ENCODE measurements around the gene IQGAP1.
"Not testable (repeated sequence)": the region's sequence is repeated elsewhere in the genome, so short reads cannot be mapped to it uniquely, and the experiment has no call there.

Gene IQGAP1

GRCh38 chr15:90413411-90414379 is 25.7 kb downstream of the IQGAP1 start:
- no peak for TF ChIP-seq CTCF (IDR thresholded peaks at IDR 0.05; ENCODE audit: low read length, missing control alignments)
- peak; percentile 72 for DNase-seq (ENCODE audit: low read depth)
- H3K4me3 ChIP-seq (replicated peaks; ENCODE audit: low read depth, low read length), result peak overlapping the region; percentile 27

DNA sequence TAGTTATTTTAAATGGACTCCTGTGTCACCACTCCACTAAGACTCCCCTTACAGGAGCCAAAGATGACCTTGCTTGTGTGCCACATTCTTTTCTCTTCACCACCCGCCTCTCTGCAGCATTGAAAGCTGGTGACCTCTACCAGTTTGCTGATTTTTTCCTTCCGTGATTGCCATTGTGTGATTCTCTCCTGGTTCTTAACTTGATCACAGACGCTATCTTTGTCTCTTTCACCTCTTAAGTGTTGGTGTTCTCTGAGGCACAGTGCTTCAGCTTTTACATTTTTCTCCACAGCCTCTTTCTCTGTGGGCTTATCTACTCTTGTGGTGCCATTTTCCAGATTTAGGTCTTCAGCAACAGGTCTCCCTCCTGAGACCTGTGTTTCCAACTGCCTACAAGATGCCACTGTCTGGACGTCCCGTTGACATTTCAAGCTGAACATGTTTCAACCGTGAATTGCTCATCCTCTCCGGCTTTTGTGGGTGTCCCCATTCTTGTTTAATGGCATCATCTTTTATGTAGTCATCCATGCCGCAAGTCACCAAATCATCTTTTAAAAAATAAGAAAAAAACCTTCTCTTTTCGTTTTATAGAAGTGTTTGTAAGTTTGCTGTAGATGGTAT is 26.5 kb downstream of the IQGAP1 start:
- no peak for TF ChIP-seq CTCF (IDR thresholded peaks at IDR 0.05; ENCODE audit: low read length, missing control alignments)
- peak overlapping the region; percentile 18 for H3K4me3 ChIP-seq (replicated peaks; ENCODE audit: low read depth, low read length)
- DNase-seq (ENCODE audit: low read depth), result peak; percentile 66

DNA sequence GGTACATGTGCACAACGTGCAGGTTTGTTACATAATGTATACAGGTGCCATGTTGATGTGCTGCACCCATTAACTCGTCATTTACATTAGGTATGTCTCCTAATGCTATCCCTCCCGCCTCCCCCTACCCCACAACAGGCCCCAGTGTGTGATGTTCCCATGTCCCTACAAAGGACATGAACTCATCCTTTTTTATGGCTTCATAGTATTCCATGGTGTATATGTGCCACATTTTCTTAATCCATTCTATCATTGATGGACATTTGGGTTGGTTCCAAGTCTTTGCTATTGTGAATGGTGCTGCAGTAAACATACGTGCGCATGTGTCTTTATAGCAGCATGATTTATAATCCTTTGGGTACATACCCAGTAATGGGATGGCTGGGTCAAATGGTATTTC is 28.0 kb downstream of the IQGAP1 start:
- not testable (repeated sequence) for H3K4me3 ChIP-seq (replicated peaks; ENCODE audit: low read depth, low read length); DNase-seq (ENCODE audit: low read depth)

DNA sequence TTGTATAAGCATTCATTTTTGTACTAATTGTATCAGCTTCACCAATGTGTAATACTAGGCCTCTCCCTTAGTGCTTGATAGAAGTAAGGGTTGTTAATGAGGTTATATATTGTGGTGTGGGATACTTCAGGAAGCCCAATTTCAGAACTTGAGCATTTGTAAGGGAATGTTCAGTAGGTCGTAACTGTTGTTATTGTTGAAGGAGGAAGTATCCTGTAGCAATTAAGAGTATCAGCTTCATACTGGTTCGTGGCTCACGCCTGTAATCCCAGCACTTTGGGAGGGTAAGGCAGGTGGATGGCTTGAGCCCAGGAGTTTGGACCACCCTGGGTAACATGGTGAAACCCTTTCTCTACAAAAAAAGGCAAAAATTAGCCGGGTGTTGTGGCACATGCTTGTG is 30.6 kb downstream of the IQGAP1 start:
- H3K4me3 ChIP-seq (replicated peaks; ENCODE audit: low read depth, low read length), result no peak overlapping the region
- DNase-seq (ENCODE audit: low read depth), result no peak
- no peak for TF ChIP-seq CTCF (IDR thresholded peaks at IDR 0.05; ENCODE audit: low read length, missing control alignments)

GRCh38 chr15:90419206-90419605 is 31.2 kb downstream of the IQGAP1 start:
- no peak for TF ChIP-seq CTCF (IDR thresholded peaks at IDR 0.05; ENCODE audit: low read length, missing control alignments)
- no peak overlapping the region for H3K4me3 ChIP-seq (replicated peaks; ENCODE audit: low read depth, low read length)
- DNase-seq (ENCODE audit: low read depth), result no peak

GRCh38 chr15:90419738-90420406 is 31.8 kb downstream of the IQGAP1 start:
- H3K4me3 ChIP-seq (replicated peaks; ENCODE audit: low read depth, low read length), result no peak overlapping the region
- no peak for TF ChIP-seq CTCF (IDR thresholded peaks at IDR 0.05; ENCODE audit: low read length, missing control alignments)
- peak; percentile 77 for DNase-seq (ENCODE audit: low read depth)

DNA sequence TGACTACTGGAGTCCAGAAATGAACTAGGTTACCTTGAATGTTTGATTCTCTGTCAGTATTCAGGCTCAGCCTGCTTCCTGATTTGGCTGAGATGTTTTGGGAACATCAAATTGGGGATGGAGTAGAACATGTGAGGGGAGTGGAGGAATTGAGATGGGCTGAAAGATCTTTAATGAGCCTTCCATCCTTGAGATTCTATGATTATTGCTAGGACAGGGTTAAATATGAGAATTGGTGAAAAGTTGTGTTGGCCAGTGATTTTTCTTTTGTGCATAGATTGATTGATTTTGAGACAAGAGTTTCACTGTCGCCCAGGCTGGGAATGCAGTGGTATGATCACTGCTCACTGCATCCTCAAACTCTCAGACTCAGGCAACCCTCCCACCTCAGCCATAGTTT is 32.4 kb downstream of the IQGAP1 start:
- TF ChIP-seq CTCF (IDR thresholded peaks at IDR 0.05; ENCODE audit: low read length, missing control alignments), result no peak
- no peak overlapping the region for H3K4me3 ChIP-seq (replicated peaks; ENCODE audit: low read depth, low read length)
- DNase-seq (ENCODE audit: low read depth), result no peak
